ENCODE results near the gene ZMIZ1.

Gene ZMIZ1

DNA sequence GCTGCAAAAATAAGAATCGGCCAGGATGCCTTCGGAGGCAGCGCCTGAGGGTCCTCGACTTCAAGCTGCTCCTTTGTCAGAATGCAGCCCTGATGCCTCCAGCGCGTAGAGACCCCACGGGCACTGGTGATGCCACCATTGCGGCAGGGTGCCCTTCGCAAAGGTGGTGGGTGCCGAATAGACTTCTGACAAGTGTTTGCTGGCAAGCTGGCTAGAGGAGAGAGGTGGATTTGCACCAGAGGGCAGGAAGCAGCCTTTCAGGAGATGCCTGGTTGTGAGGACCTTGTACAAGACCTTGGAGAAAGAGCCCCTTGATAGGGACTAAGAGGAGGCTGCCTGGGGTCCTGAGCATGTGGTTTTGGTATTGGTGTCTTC lies 175.3 kb downstream of the ZMIZ1 start:
- CTCF ChIA-PET, result interaction anchor here (0.8 to 2.8 kb wide), 4 partner anchors 13 to 44 kb away, joined by 3 to 10 read pairs (median 4); no protein-coding TSS in a partner anchor
- POLR2A ChIA-PET, result interaction anchor here (5.0 kb wide), 1 partner anchor 43 kb away, joined by 29 read pairs; no protein-coding TSS in a partner anchor
- no peak overlapping the region for H3K27ac ChIP-seq (ENCODE audit: insufficient read depth in 1 of 2, low read depth in 1 of 2, low read length in 2 of 2, poor library complexity in 1 of 2, severe bottlenecking in 2 of 2)

DNA sequence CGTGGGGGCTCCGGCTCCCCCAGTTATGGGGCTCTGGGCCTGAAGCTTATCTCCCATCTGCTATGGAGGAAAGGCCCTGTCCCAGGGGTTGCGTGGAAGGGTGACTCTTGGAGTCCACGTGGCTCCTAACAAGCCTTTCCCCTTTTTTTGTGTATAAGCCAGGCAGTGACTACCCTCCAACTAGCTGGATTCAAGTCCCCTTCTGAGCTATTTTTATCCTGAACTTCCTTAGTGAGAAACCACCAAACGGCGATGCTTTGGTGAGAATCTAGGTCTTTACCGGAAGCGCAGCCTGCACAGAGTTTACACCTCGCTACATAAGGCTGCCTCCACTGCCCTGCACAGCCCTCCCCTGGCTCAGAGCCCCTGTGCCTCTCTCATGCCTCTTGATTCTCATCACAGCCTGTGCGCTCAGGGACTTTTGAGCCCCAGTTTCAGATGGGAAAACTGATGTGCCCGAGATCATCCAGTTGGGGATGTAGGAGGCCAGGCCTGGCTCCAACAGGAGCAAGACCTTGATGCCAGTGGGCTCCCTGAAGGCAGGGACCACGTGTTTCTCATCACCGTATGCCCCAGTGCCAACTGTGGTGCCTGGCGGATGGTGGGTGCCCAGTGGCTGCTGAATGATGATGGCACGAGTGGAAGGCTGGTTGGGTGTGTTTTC lies 176.2 kb downstream of the ZMIZ1 start:
- CTCF ChIA-PET, result interaction anchor here (0.8 to 2.8 kb wide), 8 partner anchors 9 to 49 kb away, joined by 3 to 10 read pairs (median 4); no protein-coding TSS in a partner anchor
- H3K4me1 ChIP-seq (ENCODE audit: control extremely low read depth in 1 of 4, control insufficient read depth in 4 of 4, insufficient read depth in 4 of 4, low read length in 3 of 4), result peaks cover 25 to 92% (median 92%) of the 10 kb centered on the region in 4 experiments
- peak overlapping the region in 4 of 7 experiments; percentile 50 to 79 (median 67) for H3K4me3 ChIP-seq (ENCODE audit: control insufficient read depth in 1 of 7, extremely low read depth in 1 of 7, insufficient read depth in 4 of 7, low read depth in 2 of 7, low read length in 6 of 7)
- POLR2A ChIA-PET, result interaction anchor here (0.6 to 5.0 kb wide), 4 partner anchors 39 to 96 kb away, joined by 3 to 29 read pairs (median 4); no protein-coding TSS in a partner anchor
- H3K9me3 ChIP-seq (ENCODE audit: control extremely low read depth in 1 of 5, control insufficient read depth in 4 of 5, insufficient read depth in 2 of 5, low read depth in 1 of 5, low read length in 4 of 5), result no peaks in the 10 kb centered on the region
- H3K27ac ChIP-seq (ENCODE audit: insufficient read depth in 1 of 2, low read depth in 1 of 2, low read length in 2 of 2, poor library complexity in 1 of 2, severe bottlenecking in 2 of 2), result no peak overlapping the region
- no peaks in the 10 kb centered on the region for H3K27me3 ChIP-seq (replicated peaks in 2 of 5; ENCODE audit: control insufficient read depth in 4 of 5, insufficient read depth in 5 of 5, low read length in 4 of 5)
- H3K36me3 ChIP-seq (ENCODE audit: control insufficient read depth in 4 of 4, insufficient read depth in 4 of 4, low read length in 3 of 4), result peaks cover 0 to 43% (median under 1%) of the 10 kb centered on the region in 4 experiments
- DNase-seq, result peak; percentile 35 to 78 (median 77)
- WGBS (ENCODE audit: insufficient coverage), result 36% methylated on average over 12 of the region's 15 CpGs

More for the DNA sequence above, 175.3 kb downstream of the ZMIZ1 start:
- Histone ChIP-seq H3K9me3 (ENCODE audit: control extremely low read depth in 1 of 5, control insufficient read depth in 4 of 5, insufficient read depth in 2 of 5, low read depth in 1 of 5, low read length in 4 of 5) (no peaks in the 10 kb centered on the region), H3K4me1 (ENCODE audit: control extremely low read depth in 1 of 4, control insufficient read depth in 4 of 4, insufficient read depth in 4 of 4, low read length in 3 of 4) (peaks cover 21 to 92% (median 92%) of the 10 kb centered on the region in 4 experiments), H3K4me3 (ENCODE audit: control insufficient read depth in 1 of 7, extremely low read depth in 1 of 7, insufficient read depth in 4 of 7, low read depth in 2 of 7, low read length in 6 of 7) (peak overlapping the region in 5 of 7 experiments; percentile 20 to 79 (median 64)), H3K36me3 (ENCODE audit: control insufficient read depth in 4 of 4, insufficient read depth in 4 of 4, low read length in 3 of 4) (peaks cover 0 to 40% (median 2%) of the 10 kb centered on the region in 4 experiments), H3K27me3 (replicated peaks in 2 of 5; ENCODE audit: control insufficient read depth in 4 of 5, insufficient read depth in 5 of 5, low read length in 4 of 5) (no peaks in the 10 kb centered on the region)
- DNase-seq, result no peak
- 91% methylated on average over 10 of the region's 10 CpGs for WGBS (ENCODE audit: insufficient coverage)

- DNase-seq, result no peak
- 94% methylated on average over 9 of the region's 9 CpGs for WGBS (ENCODE audit: insufficient coverage)
- no peaks in the 10 kb centered on the region for H3K9me3 ChIP-seq (ENCODE audit: control extremely low read depth in 1 of 5, control insufficient read depth in 4 of 5, insufficient read depth in 2 of 5, low read depth in 1 of 5, low read length in 4 of 5)
- H3K27me3 ChIP-seq (replicated peaks in 2 of 5; ENCODE audit: control insufficient read depth in 4 of 5, insufficient read depth in 5 of 5, low read length in 4 of 5), result no peaks in the 10 kb centered on the region
- peaks cover 23 to 92% (median 90%) of the 10 kb centered on the region in 4 experiments for H3K4me1 ChIP-seq (ENCODE audit: control extremely low read depth in 1 of 4, control insufficient read depth in 4 of 4, insufficient read depth in 4 of 4, low read length in 3 of 4)
- H3K36me3 ChIP-seq (ENCODE audit: control insufficient read depth in 4 of 4, insufficient read depth in 4 of 4, low read length in 3 of 4), result peaks cover 0 to 49% (median under 1%) of the 10 kb centered on the region in 4 experiments
- ChIA-PET CTCF (interaction anchor here (0.8 to 2.8 kb wide), 7 partner anchors 10 to 48 kb away, joined by 3 to 10 read pairs (median 4); no protein-coding TSS in a partner anchor), POLR2A (interaction anchor here (1.1 to 5.0 kb wide), 3 partner anchors 38 to 77 kb away, joined by 3 to 29 read pairs (median 4); no protein-coding TSS in a partner anchor)
- H3K27ac ChIP-seq (ENCODE audit: insufficient read depth in 1 of 2, low read depth in 1 of 2, low read length in 2 of 2, poor library complexity in 1 of 2, severe bottlenecking in 2 of 2), result no peak overlapping the region
- peak overlapping the region in 2 of 7 experiments; percentile 70 to 79 for H3K4me3 ChIP-seq (ENCODE audit: control insufficient read depth in 1 of 7, extremely low read depth in 1 of 7, insufficient read depth in 4 of 7, low read depth in 2 of 7, low read length in 6 of 7)
These were observed 176.9 kb downstream of the ZMIZ1 start for GRCh38 chr10:79245539-79246208.

GRCh38 chr10:79246209-79246581 lies 177.4 kb downstream of the ZMIZ1 start:
- no peak for DNase-seq

DNA sequence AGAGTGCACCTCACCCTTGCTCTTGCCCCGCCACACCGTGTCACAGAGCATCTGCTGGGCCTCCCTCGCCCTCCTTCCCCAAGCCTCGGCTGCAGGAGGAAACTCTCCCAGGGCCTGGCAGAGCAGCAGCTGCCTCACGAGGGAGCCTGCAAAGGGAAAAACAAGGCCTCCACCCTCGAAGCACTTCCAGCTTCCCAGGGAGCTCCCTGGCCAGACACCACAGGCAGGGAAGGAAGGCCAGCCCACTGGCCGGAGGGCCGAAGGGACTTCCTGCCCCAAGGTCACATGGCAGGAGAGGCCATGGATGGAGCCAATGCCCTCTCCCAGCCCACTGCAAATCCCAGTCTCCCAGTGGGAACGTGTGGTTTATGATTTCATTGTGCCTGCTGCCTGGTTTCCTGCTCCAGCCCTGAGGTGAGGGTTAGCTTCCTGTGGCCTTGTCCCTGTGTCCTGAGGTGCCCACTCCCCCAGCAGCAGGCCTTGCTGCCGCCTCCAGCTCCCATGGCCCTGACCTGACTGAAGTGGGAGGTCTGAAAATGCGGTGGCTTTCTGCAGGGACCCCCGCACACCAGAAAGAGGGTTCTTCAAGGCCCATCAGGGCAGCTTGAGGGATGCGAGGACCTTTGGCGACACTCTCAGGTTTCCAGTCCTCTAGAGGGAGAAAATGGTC lies 178.0 kb downstream of the ZMIZ1 start:
- Histone ChIP-seq H3K9me3 (ENCODE audit: control extremely low read depth in 1 of 5, control insufficient read depth in 4 of 5, insufficient read depth in 2 of 5, low read depth in 1 of 5, low read length in 4 of 5) (no peaks in the 10 kb centered on the region), H3K4me3 (ENCODE audit: control insufficient read depth in 1 of 7, extremely low read depth in 1 of 7, insufficient read depth in 4 of 7, low read depth in 2 of 7, low read length in 6 of 7) (peak overlapping the region in 1 of 7 experiments; percentile 20), H3K27ac (ENCODE audit: insufficient read depth in 1 of 2, low read depth in 1 of 2, low read length in 2 of 2, poor library complexity in 1 of 2, severe bottlenecking in 2 of 2) (peak overlapping the region; percentile 8 to 51), H3K36me3 (ENCODE audit: control insufficient read depth in 4 of 4, insufficient read depth in 4 of 4, low read length in 3 of 4) (peaks cover 0 to 60% (median 6%) of the 10 kb centered on the region in 4 experiments), H3K4me1 (ENCODE audit: control extremely low read depth in 1 of 4, control insufficient read depth in 4 of 4, insufficient read depth in 4 of 4, low read length in 3 of 4) (peaks cover 19 to 92% (median 80%) of the 10 kb centered on the region in 4 experiments), H3K27me3 (replicated peaks in 2 of 5; ENCODE audit: control insufficient read depth in 4 of 5, insufficient read depth in 5 of 5, low read length in 4 of 5) (no peaks in the 10 kb centered on the region)
- ChIA-PET CTCF (interaction anchor here (1.5 to 4.9 kb wide), 3 partner anchors 20 to 98 kb away, joined by 5 to 18 read pairs (median 5); no protein-coding TSS in a partner anchor), POLR2A (interaction anchor here (1.5 kb wide), 1 partner anchor 37 kb away, joined by 4 read pairs; no protein-coding TSS in a partner anchor)
- no peak for DNase-seq
- 76% methylated on average over 14 of the region's 14 CpGs for WGBS (ENCODE audit: insufficient coverage)

More at GRCh38 chr10:79246209-79246581, 177.4 kb downstream of the ZMIZ1 start:
- POLR2A ChIA-PET, result interaction anchor here (1.5 kb wide), 1 partner anchor 38 kb away, joined by 4 read pairs; no protein-coding TSS in a partner anchor
- WGBS (ENCODE audit: insufficient coverage), result 94% methylated on average over 14 of the region's 14 CpGs
- Histone ChIP-seq H3K4me3 (ENCODE audit: control insufficient read depth in 1 of 7, extremely low read depth in 1 of 7, insufficient read depth in 4 of 7, low read depth in 2 of 7, low read length in 6 of 7) (peak overlapping the region in 1 of 7 experiments; percentile 20), H3K27me3 (replicated peaks in 2 of 5; ENCODE audit: control insufficient read depth in 4 of 5, insufficient read depth in 5 of 5, low read length in 4 of 5) (no peaks in the 10 kb centered on the region), H3K36me3 (ENCODE audit: control insufficient read depth in 4 of 4, insufficient read depth in 4 of 4, low read length in 3 of 4) (peaks cover 0 to 54% (median 3%) of the 10 kb centered on the region in 4 experiments), H3K9me3 (ENCODE audit: control extremely low read depth in 1 of 5, control insufficient read depth in 4 of 5, insufficient read depth in 2 of 5, low read depth in 1 of 5, low read length in 4 of 5) (no peaks in the 10 kb centered on the region), H3K27ac (ENCODE audit: insufficient read depth in 1 of 2, low read depth in 1 of 2, low read length in 2 of 2, poor library complexity in 1 of 2, severe bottlenecking in 2 of 2) (peak overlapping the region in 1 of 2 experiments; percentile 8), H3K4me1 (ENCODE audit: control extremely low read depth in 1 of 4, control insufficient read depth in 4 of 4, insufficient read depth in 4 of 4, low read length in 3 of 4) (peaks cover 19 to 92% (median 86%) of the 10 kb centered on the region in 4 experiments)
- CTCF ChIA-PET, result interaction anchor here (0.9 to 2.8 kb wide), 3 partner anchors 12 to 42 kb away, joined by 3 to 10 read pairs (median 5); no protein-coding TSS in a partner anchor

DNA sequence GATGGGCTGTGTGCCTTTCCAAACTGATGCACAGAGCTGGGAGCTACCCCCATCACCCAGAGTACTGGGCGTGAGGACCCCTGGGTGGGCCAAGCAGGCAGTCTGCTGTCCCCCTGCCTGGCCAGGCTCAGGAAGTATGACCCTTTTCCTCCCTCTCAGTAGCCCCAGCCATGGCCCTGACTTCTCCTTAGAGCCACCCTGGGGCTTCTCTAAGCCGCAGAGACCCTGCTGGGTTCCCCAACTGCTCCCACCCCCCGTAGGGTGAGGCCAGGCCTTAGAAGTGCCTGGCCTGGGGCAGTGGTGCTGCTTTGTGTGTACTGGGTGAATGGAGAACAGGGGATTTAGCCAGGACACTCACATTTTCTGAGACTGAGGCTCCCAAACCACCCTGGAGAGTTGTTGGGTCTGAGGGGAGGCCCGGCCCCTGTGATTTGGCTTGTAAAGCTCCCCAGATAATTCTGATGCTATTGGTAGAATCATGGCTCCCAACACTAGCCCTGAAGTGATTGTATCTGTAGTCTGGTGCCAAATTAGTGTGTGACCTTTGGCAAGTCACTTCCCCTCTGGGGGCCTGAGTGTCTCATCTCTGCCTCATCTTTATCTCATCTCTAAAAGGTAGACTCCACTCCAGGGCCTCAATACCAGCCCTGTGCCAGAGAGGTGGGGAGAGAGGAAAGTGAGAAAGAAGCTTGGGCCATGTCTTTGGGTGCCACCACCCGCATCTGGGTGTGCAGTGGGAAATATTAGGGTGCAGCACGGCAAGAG lies 178.8 kb downstream of the ZMIZ1 start:
- peak overlapping the region in 4 of 7 experiments; percentile 7 to 52 (median 20) for H3K4me3 ChIP-seq (ENCODE audit: control insufficient read depth in 1 of 7, extremely low read depth in 1 of 7, insufficient read depth in 4 of 7, low read depth in 2 of 7, low read length in 6 of 7)
- ChIA-PET CTCF (interaction anchor here (1.5 to 4.9 kb wide), 5 partner anchors 8 to 98 kb away, joined by 5 to 18 read pairs (median 8); no protein-coding TSS in a partner anchor), POLR2A (interaction anchor here (0.9 to 2.3 kb wide), 3 partner anchors 11 to 39 kb away, joined by 3 to 15 read pairs (median 5); no protein-coding TSS in a partner anchor)
- no peaks in the 10 kb centered on the region for H3K9me3 ChIP-seq (ENCODE audit: control extremely low read depth in 1 of 5, control insufficient read depth in 4 of 5, insufficient read depth in 2 of 5, low read depth in 1 of 5, low read length in 4 of 5)
- H3K4me1 ChIP-seq (ENCODE audit: control extremely low read depth in 1 of 4, control insufficient read depth in 4 of 4, insufficient read depth in 4 of 4, low read length in 3 of 4), result peaks cover 19 to 93% (median 73%) of the 10 kb centered on the region in 4 experiments
- H3K36me3 ChIP-seq (ENCODE audit: control insufficient read depth in 4 of 4, insufficient read depth in 4 of 4, low read length in 3 of 4), result peaks cover 0 to 68% (median 12%) of the 10 kb centered on the region in 4 experiments
- H3K27ac ChIP-seq (ENCODE audit: insufficient read depth in 1 of 2, low read depth in 1 of 2, low read length in 2 of 2, poor library complexity in 1 of 2, severe bottlenecking in 2 of 2), result peak overlapping the region; percentile 51 to 59
- DNase-seq, result no peak
- H3K27me3 ChIP-seq (replicated peaks in 2 of 5; ENCODE audit: control insufficient read depth in 4 of 5, insufficient read depth in 5 of 5, low read length in 4 of 5), result no peaks in the 10 kb centered on the region
- WGBS (ENCODE audit: insufficient coverage), result 97% methylated on average over 5 of the region's 6 CpGs

Measured in common myeloid progenitor, CD34-positive (primary cell).